ENCODE measurements around the gene BOC. TPM values are rescaled to one million over a fixed set of nuclear protein-coding genes. Genes with fewer than 3 reads are reported as not detected.

The BOC gene
- total RNA-seq, 3 donors from 2014 or later = 48.8 to 56.6 (median 55.1) TPM

- Histone ChIP-seq H3K4me1 (no peaks in the 10 kb centered on the region), H3K27ac (peak overlapping the region; percentile 45 to 54)
Measured at GRCh38 chr3:113268942-113269341, 57.6 kb downstream of the BOC start.

GRCh38 chr3:113269661-113270060 lies 58.3 kb downstream of the BOC start:
- Histone ChIP-seq H3K4me3 (no peak overlapping the region), H3K36me3 (no peaks in the 10 kb centered on the region), H3K9me3 (no peaks in the 10 kb centered on the region), H3K4me1 (peaks cover 0 to 2% of the 10 kb centered on the region in 2 donors), H3K27ac (peak overlapping the region; percentile 45 to 70), H3K27me3 (no peaks in the 10 kb centered on the region)
- no peak for DNase-seq (ENCODE audit: low spot score in 2 of 2)
- no peak for TF ChIP-seq POLR2A (IDR thresholded peaks at IDR 0.05)
- no peak for TF ChIP-seq POLR2AphosphoS5 (IDR thresholded peaks at IDR 0.05)
- no peak for TF ChIP-seq CTCF (IDR thresholded peaks at IDR 0.05)
- intact Hi-C loops (cut with DNase I; ENCODE audit: low total_unique reads) = loop anchor here (5.0 to 10.0 kb wide), 3 partner anchors 135 to 1458 kb away; no protein-coding TSS in a partner anchor

More at GRCh38 chr3:113268942-113269341, 57.6 kb downstream of the BOC start:
- H3K27me3 ChIP-seq = no peaks in the 10 kb centered on the region
- no peak overlapping the region for H3K4me3 ChIP-seq
- no peaks in the 10 kb centered on the region for H3K9me3 ChIP-seq
- H3K36me3 ChIP-seq = no peaks in the 10 kb centered on the region
- no peak for DNase-seq (ENCODE audit: low spot score in 2 of 2)
- intact Hi-C loops (cut with DNase I; ENCODE audit: low total_unique reads) = loop anchor here (10.0 kb wide), 1 partner anchor 134 kb away; no protein-coding TSS in a partner anchor
- no peak for TF ChIP-seq CTCF (IDR thresholded peaks at IDR 0.05)
- TF ChIP-seq POLR2AphosphoS5 (IDR thresholded peaks at IDR 0.05) = no peak
- TF ChIP-seq POLR2A (IDR thresholded peaks at IDR 0.05) = no peak

- DNase-seq (ENCODE audit: low spot score in 2 of 2) = no peak
- intact Hi-C loops (cut with DNase I; ENCODE audit: low total_unique reads) = loop anchor here (5.0 kb wide), 2 partner anchors 1117 to 1457 kb away; no protein-coding TSS in a partner anchor
- no peaks in the 10 kb centered on the region for H3K27me3 ChIP-seq
- no peak overlapping the region for H3K4me3 ChIP-seq
- no peak for TF ChIP-seq POLR2A (IDR thresholded peaks at IDR 0.05)
- no peak for TF ChIP-seq POLR2AphosphoS5 (IDR thresholded peaks at IDR 0.05)
- no peak for TF ChIP-seq CTCF (IDR thresholded peaks at IDR 0.05)
- H3K9me3 ChIP-seq = no peaks in the 10 kb centered on the region
- no peaks in the 10 kb centered on the region for H3K36me3 ChIP-seq
- H3K4me1 ChIP-seq = peaks cover 0 to 4% of the 10 kb centered on the region in 2 donors
- peak overlapping the region; percentile 45 to 70 for H3K27ac ChIP-seq
Measured at GRCh38 chr3:113270068-113270467, 58.7 kb downstream of the BOC start.

GRCh38 chr3:113270786-113271185 lies 59.4 kb downstream of the BOC start:
- DNase-seq (ENCODE audit: low spot score in 2 of 2) = no peak

More at GRCh38 chr3:113270786-113271185, 59.4 kb downstream of the BOC start:
- no peak for TF ChIP-seq POLR2AphosphoS5 (IDR thresholded peaks at IDR 0.05)
- no peak for TF ChIP-seq CTCF (IDR thresholded peaks at IDR 0.05)
- no peak for TF ChIP-seq POLR2A (IDR thresholded peaks at IDR 0.05)
- H3K36me3 ChIP-seq = no peaks in the 10 kb centered on the region
- H3K9me3 ChIP-seq = no peaks in the 10 kb centered on the region
- H3K4me1 ChIP-seq = peaks cover 0 to 10% of the 10 kb centered on the region in 2 donors
- intact Hi-C loops (cut with DNase I; ENCODE audit: low total_unique reads) = loop anchor here (5.0 kb wide), 2 partner anchors 1117 to 1457 kb away; no protein-coding TSS in a partner anchor
- no peak overlapping the region for H3K4me3 ChIP-seq
- H3K27me3 ChIP-seq = no peaks in the 10 kb centered on the region
- H3K27ac ChIP-seq = peak overlapping the region; percentile 25 to 70

All from breast epithelium (tissue), 4 donors.